Liver (tissue), 9 donors: ENCODE results near the gene KIF26A. TPM values are rescaled to one million over a fixed set of nuclear protein-coding genes. Genes with fewer than 3 reads are reported as not detected.

Experiments used
- DNase-seq: peaks from one replicate; pipeline ENCODE4 v3.0.0-alpha.2; 2017; ENCODE audit warnings: low spot score
- H3K27ac ChIP-seq, 2 donors: one replicate each; pipeline ENCODE4 v1.7.0; 2013; ENCODE audit warnings: inconsistent platforms in 2 of 2, low read length in 2 of 2, control low read depth in 1 of 2, low read depth in 1 of 2, mild to moderate bottlenecking in 1 of 2
- H3K27me3 ChIP-seq, 4 donors: one replicate each; pipeline versions ENCODE4 v1.6.1 to v1.7.0; 2013; ENCODE audit warnings: low read length in 3 of 4, inconsistent platforms in 1 of 4, mild to moderate bottlenecking in 1 of 4, moderate library complexity in 1 of 4; ENCODE audit not compliant: control insufficient read depth in 4 of 4, insufficient read depth in 4 of 4
- H3K36me3 ChIP-seq, 4 donors: one replicate each; pipeline versions ENCODE4 v1.6.1 to v1.7.0; 2013; ENCODE audit warnings: low read length in 3 of 4, mild to moderate bottlenecking in 3 of 4, low read depth in 1 of 4, moderate library complexity in 1 of 4; ENCODE audit not compliant: control insufficient read depth in 4 of 4, insufficient read depth in 3 of 4
- H3K4me1 ChIP-seq, 4 donors: one replicate each; pipeline versions ENCODE4 v1.6.1 to v1.7.0; 2013; ENCODE audit warnings: low read length in 3 of 4, mild to moderate bottlenecking in 3 of 4, moderate library complexity in 1 of 4; ENCODE audit not compliant: control insufficient read depth in 4 of 4, insufficient read depth in 4 of 4
- H3K4me3 ChIP-seq, 3 donors: one replicate each; pipeline versions ENCODE4 v1.6.1 to v1.7.0; 2013; ENCODE audit warnings: low read length in 3 of 3, control low read depth in 1 of 3, low read depth in 1 of 3, mild to moderate bottlenecking in 1 of 3
- H3K9ac ChIP-seq, 2 donors: one replicate each; pipeline ENCODE4 v1.7.0; 2013; ENCODE audit warnings: low read length in 2 of 2, mild to moderate bottlenecking in 2 of 2, moderate library complexity in 2 of 2, control low read depth in 1 of 2, low read depth in 1 of 2
- H3K9me3 ChIP-seq, 4 donors: one replicate each; pipeline versions ENCODE4 v1.6.1 to v1.7.0; 2013; ENCODE audit warnings: low read length in 3 of 4; ENCODE audit not compliant: control insufficient read depth in 4 of 4
- ATF3 ChIP-seq: IDR thresholded peaks from 2 replicates; pipeline ENCODE4 v1.6.1; 2016; ENCODE audit warnings: antibody characterized with exemption
- CTCF ChIP-seq: fragments of 150-350 bp; IDR thresholded peaks from 2 replicates; pipeline ENCODE4 v1.5.1; 2017; ENCODE audit warnings: improper control_type of control experiment, low read depth, low read length; ENCODE audit not compliant: missing input control
- EGR1 ChIP-seq, 2 donors: IDR thresholded peaks; 2 replicates each; pipeline ENCODE4 v1.6.1; 2016 to 2018; ENCODE audit warnings: antibody characterized with exemption in 2 of 2, low read depth in 2 of 2
- FOXA1 ChIP-seq: IDR thresholded peaks from 2 replicates; pipeline ENCODE4 v1.6.1; 2016; ENCODE audit warnings: antibody characterized with exemption
- FOXA2 ChIP-seq: IDR thresholded peaks from 2 replicates; pipeline ENCODE4 v1.6.1; 2016; ENCODE audit warnings: antibody characterized with exemption
- GABPA ChIP-seq, 2 donors: IDR thresholded peaks in 1 of 2; conservative IDR thresholded peaks in 1 of 2; 2 replicates each; pipeline ENCODE4 v1.6.1; 2016; ENCODE audit warnings: antibody characterized with exemption in 2 of 2, mild to moderate bottlenecking in 1 of 2, moderate library complexity in 1 of 2
- HNF4A ChIP-seq, 2 donors: conservative IDR thresholded peaks; 2 replicates each; pipeline ENCODE4 v1.6.1; 2016; ENCODE audit warnings: antibody characterized with exemption in 2 of 2, mild to moderate bottlenecking in 2 of 2
- HNF4G ChIP-seq: IDR thresholded peaks from 2 replicates; pipeline ENCODE4 v1.6.1; 2016; ENCODE audit warnings: antibody characterized with exemption
- JUND ChIP-seq, 2 donors: IDR thresholded peaks; 2 replicates each; pipeline ENCODE4 v1.6.1; 2016; ENCODE audit warnings: antibody characterized with exemption in 2 of 2
- MAX ChIP-seq: IDR thresholded peaks from 2 replicates; pipeline ENCODE4 v1.6.1; 2016; ENCODE audit warnings: antibody characterized with exemption
- NR2F2 ChIP-seq: IDR thresholded peaks from 2 replicates; pipeline ENCODE4 v1.6.1; 2016; ENCODE audit warnings: antibody characterized with exemption
- RAD21 ChIP-seq, 2 donors: IDR thresholded peaks; 2 replicates each; pipeline ENCODE4 v1.6.1; 2016; ENCODE audit warnings: antibody characterized with exemption in 2 of 2, mild to moderate bottlenecking in 2 of 2
- REST ChIP-seq: IDR thresholded peaks from 2 replicates; pipeline ENCODE4 v1.6.1; 2016; ENCODE audit warnings: antibody characterized with exemption, mild to moderate bottlenecking
- RXRA ChIP-seq, 2 donors: IDR thresholded peaks; 2 replicates each; pipeline ENCODE4 v1.6.1; 2017 to 2018; ENCODE audit warnings: antibody characterized with exemption in 2 of 2, mild to moderate bottlenecking in 1 of 2
- SP1 ChIP-seq: IDR thresholded peaks from 2 replicates; pipeline ENCODE4 v1.6.1; 2018; ENCODE audit warnings: antibody characterized with exemption, mild to moderate bottlenecking
- TAF1 ChIP-seq: conservative IDR thresholded peaks from 2 replicates; pipeline ENCODE4 v1.6.1; 2016; ENCODE audit warnings: antibody characterized with exemption, mild to moderate bottlenecking
- YY1 ChIP-seq: IDR thresholded peaks from 2 replicates; pipeline ENCODE4 v1.6.1; 2016; ENCODE audit warnings: antibody characterized with exemption, mild to moderate bottlenecking
- ZBTB33 ChIP-seq: IDR thresholded peaks from 2 replicates; pipeline ENCODE4 v1.6.1; 2016; ENCODE audit warnings: antibody characterized with exemption
- WGBS: extraction: QIAGEN DNeasy Blood & Tissue Kit; methylation state at CpG from one replicate; pipeline ENCODE4 v1.1.7; 2013; 5-methylcytosine and 5-hydroxymethylcytosine counted together
- polyA plus RNA-seq, 2 donors: library from polyadenylated mRNA; stranded (reverse) in 1 of 2; unstranded in 1 of 2; fragments of 200-250 nt in 1 of 2; fragments of >200 nt in 1 of 2; fragmentation: Nextera tagmentation in 1 of 2; extraction: Ambion mirVana in 1 of 2; gene quantifications; one replicate each; pipeline versions ENCODE4 v1.2.1 to v1.2.3, GENCODE V29; 2013 to 2015
- total RNA-seq, 2 donors: library from RNA; depleted of rRNA; stranded (reverse); fragments of >200 nt; gene quantifications; one replicate each; pipeline ENCODE4 v1.2.3, GENCODE V29; 2014
- donor health status: healthy.
- donor health status: healthy.
- donor health status: healthy.
- donor health status: healthy.
- donor health status: healthy.

Gene KIF26A
- total and polyA plus RNA-seq, 4 donors: 0.07 to 10.2 (median 1.3) TPM

- no peak for DNase-seq
- 89% methylated on average over 26 of the region's 26 CpGs for WGBS
- peaks cover 5 to 16% (median 10%) of the 10 kb centered on the region in 4 donors for H3K4me1 ChIP-seq
- no peak overlapping the region for H3K4me3 ChIP-seq
- H3K27ac ChIP-seq: no peak overlapping the region
- no peaks in the 10 kb centered on the region for H3K9me3 ChIP-seq
- peaks cover 0 to 5% (median 1%) of the 10 kb centered on the region in 4 donors for H3K36me3 ChIP-seq
- no peaks in the 10 kb centered on the region for H3K27me3 ChIP-seq
- TF ChIP-seq JUND (IDR thresholded peaks at IDR 0.05) (no peak), CTCF (no peak), TAF1 (no peak), FOXA1 (no peak), GABPA (IDR thresholded peaks at IDR 0.05 in 1 of 2, conservative IDR thresholded peaks at IDR 0.05 in 1 of 2) (no peak), EGR1 (IDR thresholded peaks at IDR 0.05; ENCODE audit: low read depth in 2 of 2) (no peak), YY1 (no peak), HNF4A (conservative IDR thresholded peaks at IDR 0.05) (no peak), ZBTB33 (no peak), FOXA2 (no peak), MAX (no peak), NR2F2 (no peak), SP1 (no peak), HNF4G (no peak), RXRA (IDR thresholded peaks at IDR 0.05) (no peak), REST (no peak), ATF3 (no peak), RAD21 (IDR thresholded peaks at IDR 0.05) (no peak)
- no peak overlapping the region for H3K9ac ChIP-seq
These were observed 23.8 kb upstream of the KIF26A start for GRCh38 chr14:104114421-104115130.
